GM18858 (cell line): ENCODE data around the gene CDCP2.
"Not testable (repeated sequence)": the region's sequence is repeated elsewhere in the genome, so short reads cannot be mapped to it uniquely, and the experiment has no call there.

Experiments used
- ATAC-seq: cut with Tn5 transposase; IDR thresholded peaks from one replicate; pipeline ENCODE4 v1.9.1; 2021; ENCODE audit not compliant: unreplicated experiment

CDCP2 gene

GRCh38 chr1:54094730-54095105, 58.1 kb downstream of the CDCP2 start:
- ATAC-seq = not testable (repeated sequence)

GRCh38 chr1:54094001-54094729, 58.6 kb downstream of the CDCP2 start:
- ATAC-seq = no peak

GRCh38 chr1:54091666-54092065, 61.1 kb downstream of the CDCP2 start:
- no peak for ATAC-seq

- ATAC-seq = no peak
These were observed 64.4 kb downstream of the CDCP2 start for GRCh38 chr1:54088385-54088784.

- no peak for ATAC-seq
These were observed 66.0 kb downstream of the CDCP2 start for GRCh38 chr1:54086754-54087153.

- no peak for ATAC-seq
These were observed 68.0 kb downstream of the CDCP2 start for GRCh38 chr1:54084794-54085193.
